ENCODE data around the gene DCUN1D5.

DCUN1D5 gene

DNA sequence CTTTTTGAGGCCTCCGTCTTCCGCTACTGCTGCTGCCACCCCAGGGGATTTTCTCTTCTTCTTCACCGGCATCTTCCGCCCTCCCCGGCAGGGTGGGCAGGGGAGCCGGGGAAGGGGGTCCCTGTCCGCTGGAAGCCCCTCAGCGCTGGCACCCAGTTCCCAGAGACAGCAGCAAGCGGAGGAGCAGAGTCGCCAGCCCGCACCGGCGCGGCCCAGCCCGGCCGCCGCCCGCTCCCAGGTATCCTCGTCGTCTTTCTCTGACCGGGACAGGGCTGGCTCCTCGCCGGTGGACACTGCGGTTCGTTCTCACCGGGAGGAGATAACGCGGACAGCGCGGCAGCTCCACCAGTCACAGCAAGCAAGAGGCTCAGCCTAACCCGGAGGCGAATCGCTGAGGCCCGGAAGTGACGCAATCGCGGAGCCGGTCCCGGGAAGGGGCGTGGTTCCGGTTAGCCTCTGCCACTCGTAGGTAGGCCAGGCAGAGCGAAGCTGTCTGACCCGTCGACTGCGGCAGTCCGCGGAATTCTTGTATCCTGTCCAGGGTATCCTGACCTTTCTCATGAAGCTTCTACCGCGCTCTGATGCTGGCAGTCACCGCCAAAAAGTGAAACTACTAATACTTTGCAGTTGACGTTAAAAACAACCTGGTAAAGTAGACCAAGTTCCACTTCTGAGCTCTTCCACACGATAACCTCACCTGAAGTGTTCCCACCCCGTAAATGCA, at the start of gene DCUN1D5:
Gene DCUN1D5, minus strand, starts transcription at position 360 of the 724 bp plus-strand sequence. Its CDS starts 288 bp downstream, at position 72.
- DNase-seq = peak; percentile 94 to 95

GRCh38 chr11:103125462-103125861, 33.5 kb upstream of the DCUN1D5 start:
- DNase-seq = no peak

DNA sequence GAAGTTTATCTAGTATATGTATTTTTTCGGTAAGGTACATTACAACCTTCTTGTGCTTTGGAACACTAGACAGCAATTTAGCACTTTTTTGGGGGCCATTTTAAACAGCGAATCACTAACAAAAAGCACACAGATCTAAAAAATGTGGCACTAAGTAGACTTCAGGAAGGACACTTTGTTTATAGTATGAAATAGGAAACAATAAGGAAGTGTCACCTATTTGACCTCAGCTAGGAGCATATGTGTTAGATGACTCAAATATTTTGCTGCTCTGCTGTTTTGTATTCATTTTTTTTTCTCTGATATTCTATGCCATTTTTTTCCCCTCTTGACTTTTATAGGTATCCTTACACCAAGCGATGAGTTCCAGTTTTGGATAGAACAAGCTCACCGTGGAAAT, 22.9 kb upstream of the DCUN1D5 start:
- no peak for DNase-seq

DNA sequence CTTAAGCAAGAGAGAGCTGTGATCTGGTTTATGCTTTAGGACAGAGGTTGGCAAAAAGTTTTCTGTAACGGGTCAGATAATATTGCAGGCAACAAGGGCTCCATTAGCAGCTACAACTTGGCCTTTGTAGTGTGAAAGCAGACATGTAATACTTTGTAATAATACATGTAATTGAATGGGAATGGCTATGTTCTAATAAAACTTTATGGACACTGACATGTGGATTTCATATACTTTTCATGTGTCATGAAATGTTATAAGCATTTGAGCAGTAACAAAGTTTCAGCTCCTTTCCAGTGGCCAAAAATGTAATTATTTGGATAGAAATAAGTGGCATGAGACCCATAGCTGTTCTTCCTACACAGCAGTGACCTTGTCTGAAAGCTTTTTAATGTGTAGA, 20.4 kb upstream of the DCUN1D5 start:
- no peak for DNase-seq

- no peak for DNase-seq
These were observed 19.4 kb upstream of the DCUN1D5 start for GRCh38 chr11:103111400-103111799.

GRCh38 chr11:103110391-103110790, 18.4 kb upstream of the DCUN1D5 start:
- peak in 1 of 2 donors; percentile 15 for DNase-seq

DNA sequence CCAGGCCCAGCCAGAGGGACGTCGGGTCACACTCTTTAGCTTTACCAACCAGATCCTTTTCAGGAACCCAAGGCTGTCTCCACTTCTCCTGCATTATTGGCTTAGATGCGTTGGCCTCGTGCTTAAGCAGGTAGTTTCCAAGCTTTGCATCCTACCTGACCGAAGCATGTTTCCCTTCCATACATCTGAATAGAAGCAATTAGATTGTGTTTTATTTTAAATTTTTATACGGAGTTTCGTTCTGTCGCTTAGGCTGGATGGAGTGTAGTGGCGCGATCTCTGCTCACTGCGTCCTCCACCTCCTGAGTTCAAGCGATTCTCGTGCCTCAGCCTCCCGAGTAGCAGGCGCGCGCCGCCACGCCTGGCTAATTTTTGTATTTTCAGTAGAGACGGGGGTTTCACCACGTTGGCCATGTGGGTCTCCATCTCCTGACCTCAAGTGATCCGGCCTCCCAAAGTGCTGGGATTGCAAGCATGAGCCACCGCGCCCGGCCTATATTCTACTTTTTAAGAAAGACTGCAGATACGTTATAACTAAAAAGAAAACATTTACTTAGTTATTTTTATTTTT, 17.9 kb upstream of the DCUN1D5 start:
- DNase-seq = peak in 1 of 2 donors; percentile 3

GRCh38 chr11:103108933-103109817, 17.2 kb upstream of the DCUN1D5 start, which contains the start of gene DYNC2H1:
TSS of gene DYNC2H1 (plus strand) at chr11:103109426. CDS start at chr11:103109575, 149 bp downstream.
- peak; percentile 86 to 89 for DNase-seq

DNA sequence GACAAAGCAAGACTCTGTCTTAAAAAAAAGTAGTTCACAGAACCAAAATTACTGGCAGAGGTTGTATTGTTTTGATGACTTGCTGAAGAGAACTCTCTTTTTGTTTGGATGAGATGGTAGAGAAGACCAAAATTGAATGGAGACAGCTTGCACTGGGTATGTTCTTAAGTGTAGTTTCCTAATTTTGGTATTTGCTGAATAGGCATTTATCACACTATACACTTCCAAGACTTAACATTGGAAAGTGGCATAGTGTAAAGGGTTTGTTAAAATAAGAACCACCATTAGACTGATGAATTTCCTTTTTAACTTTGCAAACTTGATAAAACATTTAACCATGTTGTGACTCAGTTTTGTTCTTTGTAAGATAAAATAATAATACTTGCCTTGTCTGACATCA, 5.3 kb upstream of the DCUN1D5 start:
- no peak for DNase-seq

DNA sequence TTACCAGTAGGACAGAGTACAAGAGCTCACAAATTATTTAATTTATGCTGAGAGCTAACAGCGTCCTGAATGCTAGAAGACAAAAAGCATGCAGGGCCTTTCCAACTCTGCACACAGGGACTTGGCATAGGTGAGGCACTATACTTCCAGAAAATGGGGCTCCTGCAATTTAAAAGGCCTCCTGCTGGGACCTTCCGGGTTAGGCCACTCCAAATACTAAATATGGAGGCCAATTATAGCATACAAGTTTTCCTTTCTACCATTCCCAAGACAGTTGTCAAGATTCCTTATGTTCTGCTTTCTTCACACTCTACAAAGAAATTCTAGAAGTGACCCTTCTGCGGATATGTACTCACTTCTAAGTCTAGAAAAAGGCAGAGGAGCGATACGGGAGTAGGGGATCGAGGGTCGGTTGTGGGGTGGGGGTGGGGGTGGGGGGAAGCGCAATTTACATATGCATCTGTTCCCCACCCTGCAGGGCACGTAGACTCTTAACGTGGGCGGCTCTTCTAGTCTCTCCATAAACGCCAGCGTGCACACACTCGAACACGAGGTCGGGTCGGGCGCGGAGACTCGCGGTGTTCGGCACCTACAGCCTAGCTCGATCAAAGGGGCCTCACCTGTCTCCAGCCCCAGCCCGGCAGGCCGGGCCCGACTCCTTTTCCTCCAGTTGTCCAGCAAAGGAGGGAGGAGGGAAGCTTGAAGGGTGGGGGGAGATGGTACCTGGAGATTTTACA, 728 bp downstream of the DCUN1D5 start:
- DNase-seq = peak in 1 of 2 donors; percentile 40

- no peak for DNase-seq
These were observed 5.5 kb downstream of the DCUN1D5 start for GRCh38 chr11:103086461-103086860.

DNA sequence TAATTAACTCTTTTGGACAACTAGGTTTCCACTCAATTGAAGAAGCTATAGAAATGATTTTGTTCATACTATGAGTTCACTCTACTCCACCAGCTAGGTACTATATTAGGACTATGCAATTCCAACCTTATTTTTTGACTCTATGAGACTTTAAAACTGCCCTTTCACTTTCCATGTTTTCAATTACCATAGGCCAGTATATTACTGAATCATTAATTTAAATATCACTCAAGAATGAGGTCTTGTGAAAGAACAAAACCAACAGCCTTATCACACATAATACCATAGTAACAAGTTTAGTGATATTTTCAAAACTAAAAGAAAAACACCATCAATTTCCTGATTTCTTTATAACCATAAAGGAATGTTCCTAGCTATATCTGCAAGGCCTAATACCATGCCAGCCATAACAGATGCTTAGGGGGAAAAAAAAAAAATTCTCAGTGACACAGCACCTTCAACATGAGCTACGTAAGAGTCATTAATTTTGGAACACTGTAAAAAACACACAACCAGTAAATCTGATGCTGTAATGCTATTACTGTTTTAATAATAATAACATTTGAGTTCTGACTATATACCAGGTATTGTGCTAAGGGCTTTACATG, 6.1 kb downstream of the DCUN1D5 start:
- no peak for DNase-seq

GRCh38 chr11:103079833-103080232, 12.1 kb downstream of the DCUN1D5 start:
- DNase-seq = no peak

- no peak for DNase-seq
These were observed 13.2 kb downstream of the DCUN1D5 start for GRCh38 chr11:103078710-103079109.

DNA sequence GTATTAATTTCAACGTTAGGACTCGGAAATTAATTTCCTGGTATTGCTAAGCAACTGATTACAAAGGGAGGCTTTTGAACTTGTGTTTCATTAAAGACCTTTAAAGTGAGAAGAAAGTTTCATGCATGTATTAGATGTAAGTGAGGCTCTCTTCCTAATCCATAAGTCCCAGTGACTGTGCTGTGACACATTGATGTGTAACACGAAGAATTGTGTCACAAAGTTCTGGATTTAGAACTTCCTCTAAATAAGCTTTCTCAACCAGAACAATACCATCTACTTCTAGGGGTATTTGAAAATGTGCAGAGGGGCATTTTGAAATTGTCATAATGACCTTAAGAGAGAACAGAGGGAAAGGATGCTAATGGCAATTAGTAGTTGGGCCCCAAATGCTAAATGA, 14.4 kb downstream of the DCUN1D5 start:
- no peak for DNase-seq

- no peak for DNase-seq
These were observed 15.6 kb downstream of the DCUN1D5 start for GRCh38 chr11:103076361-103076760.

- no peak for DNase-seq
These were observed 21.0 kb downstream of the DCUN1D5 start for GRCh38 chr11:103071008-103071407.

- peak in 1 of 2 donors; percentile 28 for DNase-seq
These were observed 21.8 kb downstream of the DCUN1D5 start for GRCh38 chr11:103070142-103070541.

DNA sequence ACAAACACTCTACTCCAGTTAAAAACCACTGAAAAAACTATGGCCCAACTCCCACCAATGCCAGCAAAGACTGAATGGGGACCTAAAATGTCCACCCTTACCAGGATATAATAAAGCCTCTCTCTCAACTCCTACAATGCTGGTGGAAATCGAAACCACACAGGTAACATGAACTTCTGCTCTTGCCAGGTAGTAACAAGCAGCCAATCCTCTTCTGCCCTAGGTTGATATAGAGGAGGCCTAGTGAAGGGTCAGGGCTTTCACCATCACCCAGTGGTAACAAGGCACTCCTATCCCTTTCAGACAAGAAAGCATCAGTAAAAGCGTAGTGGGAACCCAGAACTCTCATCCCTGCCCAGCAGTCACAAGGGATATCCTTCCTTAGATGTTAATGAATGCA, 22.6 kb downstream of the DCUN1D5 start:
- peak in 1 of 2 donors; percentile 20 for DNase-seq

- DNase-seq = no peak
These were observed 24.8 kb downstream of the DCUN1D5 start for GRCh38 chr11:103067118-103067517.

DNA sequence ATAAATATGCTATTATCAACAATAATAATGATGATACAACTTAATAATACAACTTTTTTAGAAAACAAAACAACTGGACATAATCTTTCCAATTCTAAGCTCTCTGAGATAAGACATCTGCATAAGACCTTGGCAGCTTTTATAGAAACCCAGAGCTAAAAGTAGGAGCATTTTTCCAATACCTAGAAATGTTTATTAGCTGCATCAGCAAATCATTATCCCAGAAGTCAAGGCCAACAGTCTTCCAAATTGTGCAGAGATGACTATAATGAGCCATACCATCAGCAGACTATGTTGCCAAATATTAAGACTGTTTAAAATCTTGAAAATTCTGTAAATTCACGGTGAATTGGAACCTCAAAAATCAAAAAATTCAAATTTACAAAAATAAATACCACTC, 30.3 kb downstream of the DCUN1D5 start:
- DNase-seq = no peak

- DNase-seq = peak in 1 of 2 donors; percentile 55
These were observed 36.6 kb downstream of the DCUN1D5 start for GRCh38 chr11:103055221-103055890.
